Endothelial cell (in vitro differentiated cells): ENCODE results near the gene TRNP1. TPM values are rescaled to one million over a fixed set of nuclear protein-coding genes. Genes with fewer than 3 reads are reported as not detected.

Experiments
- DNase-seq: peaks from one replicate; pipeline ENCODE4 v3.0.0; 2021; ENCODE audit warnings: low spot score
- H3K27ac Mint-ChIP-seq: one replicate; pipeline ENCODE4 v1.8.0; 2021; ENCODE audit warnings: mixed read lengths, inconsistent platforms; ENCODE audit not compliant: unreplicated experiment
- H3K27me3 Mint-ChIP-seq: one replicate; pipeline ENCODE4 v1.8.0; 2021; ENCODE audit warnings: mild to moderate bottlenecking, moderate library complexity, mixed read lengths, inconsistent platforms; ENCODE audit not compliant: unreplicated experiment
- H3K36me3 Mint-ChIP-seq: one replicate; pipeline ENCODE4 v1.8.0; 2021; ENCODE audit warnings: mild to moderate bottlenecking, low read depth, mixed read lengths, inconsistent platforms; ENCODE audit not compliant: unreplicated experiment
- H3K4me1 Mint-ChIP-seq: one replicate; pipeline ENCODE4 v1.8.0; 2021; ENCODE audit warnings: mild to moderate bottlenecking, mixed read lengths, inconsistent platforms; ENCODE audit not compliant: unreplicated experiment
- H3K4me3 Mint-ChIP-seq: one replicate; pipeline ENCODE4 v1.8.0; 2021; ENCODE audit warnings: mild to moderate bottlenecking, mixed read lengths, inconsistent platforms; ENCODE audit not compliant: unreplicated experiment
- H3K9me3 Mint-ChIP-seq: one replicate; pipeline ENCODE4 v1.8.0; 2021; ENCODE audit warnings: mixed read lengths, inconsistent platforms; ENCODE audit not compliant: unreplicated experiment
- CTCF ChIP-seq: fragments of 200-600 bp; sonication (generic); IDR thresholded peaks from one replicate; pipeline ENCODE4 v1.5.0; 2021; ENCODE audit warnings: antibody characterized with exemption; ENCODE audit not compliant: unreplicated experiment
- total RNA-seq: library from RNA; stranded (reverse); fragmentation: NEBNext Ultra II Directional; extraction: Animal tissue kit (Norgen Biotek cat#: 25700); gene quantifications from one replicate; pipeline ENCODE4 v1.2.1, GENCODE V29; 2021; ENCODE audit not compliant: unreplicated experiment

Gene TRNP1
- total RNA-seq, 1 donor from 2014 or later: 4.2 TPM

GRCh38 chr1:26970810-26971209 lies 22.7 kb upstream of the TRNP1 start:
- no peak for DNase-seq
- no peaks in the 10 kb centered on the region for H3K9me3 Mint-ChIP-seq
- H3K4me1 Mint-ChIP-seq: no peaks in the 10 kb centered on the region
- no peak overlapping the region for H3K27ac Mint-ChIP-seq
- H3K27me3 Mint-ChIP-seq: peaks cover 10% of the 10 kb centered on the region
- TF ChIP-seq CTCF: no peak
- H3K4me3 Mint-ChIP-seq: no peak overlapping the region
- no peaks in the 10 kb centered on the region for H3K36me3 Mint-ChIP-seq

- Mint-ChIP-seq H3K27me3 (peaks cover 10% of the 10 kb centered on the region), H3K27ac (no peak overlapping the region), H3K4me1 (no peaks in the 10 kb centered on the region), H3K36me3 (no peaks in the 10 kb centered on the region), H3K9me3 (no peaks in the 10 kb centered on the region), H3K4me3 (no peak overlapping the region)
- DNase-seq: no peak
- TF ChIP-seq CTCF: no peak
Measured at GRCh38 chr1:26971590-26971989, 21.9 kb upstream of the TRNP1 start.

GRCh38 chr1:26972390-26972789 lies 21.1 kb upstream of the TRNP1 start:
- no peak overlapping the region for H3K4me3 Mint-ChIP-seq
- no peak for DNase-seq
- H3K27ac Mint-ChIP-seq: no peak overlapping the region
- no peaks in the 10 kb centered on the region for H3K4me1 Mint-ChIP-seq
- no peak for TF ChIP-seq CTCF
- no peaks in the 10 kb centered on the region for H3K9me3 Mint-ChIP-seq
- peaks cover 10% of the 10 kb centered on the region for H3K27me3 Mint-ChIP-seq
- H3K36me3 Mint-ChIP-seq: no peaks in the 10 kb centered on the region

DNA sequence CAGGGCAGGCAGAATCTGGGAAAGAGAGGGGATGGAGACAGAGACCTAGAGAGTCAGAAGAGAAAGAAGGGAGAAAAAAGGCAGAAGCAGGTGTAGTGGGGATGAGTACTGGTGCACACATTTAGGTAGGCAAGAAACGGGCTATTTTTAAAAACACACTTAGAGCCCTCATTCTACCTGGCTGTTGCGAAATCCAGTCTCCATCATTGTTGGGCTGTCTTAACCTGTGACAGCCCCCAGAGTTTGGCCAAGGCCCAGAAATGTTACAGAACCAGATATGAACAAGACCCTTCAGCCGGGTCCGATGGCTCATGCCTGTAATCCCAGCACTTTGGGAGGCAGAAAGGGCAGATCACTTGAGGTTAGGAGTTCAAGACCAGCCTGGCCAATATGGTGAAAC lies 20.7 kb upstream of the TRNP1 start:
- peaks cover 10% of the 10 kb centered on the region for H3K27me3 Mint-ChIP-seq
- H3K36me3 Mint-ChIP-seq: no peaks in the 10 kb centered on the region
- H3K27ac Mint-ChIP-seq: no peak overlapping the region
- TF ChIP-seq CTCF: no peak
- H3K4me3 Mint-ChIP-seq: no peak overlapping the region
- DNase-seq: no peak
- no peaks in the 10 kb centered on the region for H3K4me1 Mint-ChIP-seq
- no peaks in the 10 kb centered on the region for H3K9me3 Mint-ChIP-seq

- no peak overlapping the region for H3K27ac Mint-ChIP-seq
- TF ChIP-seq CTCF: no peak
- no peaks in the 10 kb centered on the region for H3K4me1 Mint-ChIP-seq
- DNase-seq: no peak
- H3K9me3 Mint-ChIP-seq: no peaks in the 10 kb centered on the region
- no peak overlapping the region for H3K4me3 Mint-ChIP-seq
- H3K36me3 Mint-ChIP-seq: no peaks in the 10 kb centered on the region
- H3K27me3 Mint-ChIP-seq: peaks cover 5% of the 10 kb centered on the region
Measured at GRCh38 chr1:26976621-26977510, 16.6 kb upstream of the TRNP1 start.
